ENCODE results near the gene ZNF775.

ZNF775 gene

DNA sequence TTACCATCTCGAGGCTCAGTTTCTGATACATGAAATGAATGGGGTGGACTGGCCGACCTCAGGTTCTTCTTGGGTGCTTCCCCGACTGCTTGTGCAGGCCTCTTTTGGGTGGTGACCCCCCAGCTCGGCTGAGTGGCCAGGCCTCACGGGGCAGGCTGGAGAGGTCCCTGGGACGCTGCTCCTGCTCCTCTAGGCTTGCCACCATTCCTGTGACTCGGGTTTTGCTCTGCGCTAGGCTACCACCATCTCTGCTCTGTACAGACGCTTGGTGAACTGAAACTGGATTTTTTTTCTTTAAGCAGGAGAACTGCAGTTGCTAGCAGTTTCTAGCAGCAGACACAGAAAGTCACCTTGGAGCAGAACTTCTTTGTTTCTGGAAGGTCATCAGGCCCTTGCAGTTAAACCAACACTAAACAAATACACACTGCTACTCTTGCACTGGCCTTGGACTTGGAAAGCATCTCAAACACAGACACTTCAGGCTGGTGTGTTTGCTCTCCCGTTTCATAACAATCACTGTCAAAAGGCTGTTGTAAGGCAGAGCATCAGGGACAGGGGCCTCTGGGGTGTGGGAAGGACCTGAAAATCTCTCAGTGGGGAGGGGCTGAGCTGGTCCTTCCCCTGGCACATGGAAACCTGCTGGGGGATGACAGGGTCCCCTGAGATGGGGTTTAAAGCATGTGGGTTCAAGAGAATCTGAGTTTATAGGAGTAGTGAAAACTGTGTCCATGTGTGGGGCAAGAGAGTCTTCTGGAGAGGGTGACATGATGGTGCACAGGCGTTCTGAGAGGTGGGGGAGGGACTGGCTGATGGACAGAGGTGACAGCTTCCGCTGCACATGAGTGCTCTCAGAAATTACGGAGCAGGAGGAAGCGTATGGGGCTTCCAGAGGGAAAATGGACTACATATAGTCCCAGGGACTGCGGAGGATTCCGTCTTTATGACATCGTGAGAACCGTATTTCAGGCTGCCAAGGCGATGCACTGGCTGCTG is 36.3 kb downstream of the ZNF775 start:
- DNase-seq = no peak

GRCh38 chr7:150417239-150417638 is 38.1 kb downstream of the ZNF775 start:
- DNase-seq = no peak

DNA sequence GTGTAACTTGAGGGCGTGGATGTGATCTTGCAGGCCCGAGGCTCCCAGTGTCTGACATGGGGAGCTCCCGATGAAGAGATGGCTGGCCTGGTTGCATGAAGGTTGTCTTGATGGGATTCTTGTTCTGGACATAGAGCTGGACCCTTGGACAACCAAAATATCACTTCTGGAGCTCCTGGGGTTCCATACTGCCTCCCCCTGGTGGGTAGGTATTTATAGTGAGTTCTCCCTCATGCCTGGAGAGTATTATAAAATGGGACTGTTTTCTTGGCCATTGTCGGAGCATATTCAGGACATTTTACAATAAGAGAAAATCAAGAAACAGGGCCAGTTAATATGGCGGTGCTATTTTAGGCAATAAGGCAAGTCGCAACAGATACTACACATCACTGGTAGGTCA is 38.7 kb downstream of the ZNF775 start:
- no peak for DNase-seq

DNA sequence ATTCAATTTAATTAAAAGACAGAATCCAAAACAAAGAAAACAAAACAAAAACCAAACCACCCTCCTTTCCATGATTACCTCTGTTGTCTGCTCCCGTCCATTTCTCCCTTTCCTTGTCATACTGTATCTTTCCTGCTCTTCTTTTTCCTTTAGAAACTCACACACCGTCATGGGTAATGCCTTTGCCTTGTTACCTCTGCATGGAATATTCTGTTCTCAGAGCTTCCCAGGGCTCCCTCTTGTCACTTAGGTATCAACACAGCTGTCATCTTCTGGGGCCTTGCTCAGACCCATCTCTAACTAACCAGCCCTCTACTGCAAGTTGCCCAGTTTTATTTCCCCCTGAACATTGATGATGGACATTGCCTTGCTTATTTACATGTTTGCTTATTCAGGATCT is 41.1 kb downstream of the ZNF775 start:
- no peak for DNase-seq

DNA sequence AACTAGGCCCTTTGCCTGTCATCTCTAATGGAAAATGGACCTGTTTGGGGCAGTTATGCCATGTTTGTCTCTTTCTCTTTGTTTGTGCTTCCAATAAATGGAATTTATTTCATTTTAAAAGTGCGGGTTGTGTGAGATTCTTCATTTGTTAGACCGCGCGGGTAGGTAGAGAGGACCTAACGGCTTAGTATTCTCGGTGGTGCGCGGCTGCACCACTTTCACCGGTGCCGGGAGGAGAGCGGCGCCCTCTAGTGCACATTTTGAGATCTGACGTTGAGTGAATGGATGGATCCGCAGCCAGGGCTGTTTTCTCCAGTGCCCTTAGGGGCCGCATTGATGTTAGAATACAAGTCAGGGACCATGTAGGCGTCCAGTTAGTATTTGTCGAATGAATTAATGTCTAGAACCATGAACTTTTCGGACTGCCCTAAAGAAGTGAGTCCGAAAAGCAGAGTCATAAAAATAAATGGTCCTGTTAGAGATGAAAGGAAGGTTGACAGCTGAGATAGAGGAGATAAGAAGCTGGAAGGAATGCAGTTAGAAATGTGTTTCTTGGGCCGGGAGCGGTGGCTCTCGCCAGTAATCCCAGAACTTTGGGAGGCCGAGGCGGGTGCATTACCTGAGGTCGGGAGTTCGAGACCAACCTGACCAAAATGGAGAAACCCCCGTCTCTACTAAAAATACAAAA is 42.0 kb downstream of the ZNF775 start:
- peak; percentile 14 for DNase-seq

- no peak for DNase-seq
Observed at GRCh38 chr7:150421831-150422230, 42.7 kb downstream of the ZNF775 start.

DNA sequence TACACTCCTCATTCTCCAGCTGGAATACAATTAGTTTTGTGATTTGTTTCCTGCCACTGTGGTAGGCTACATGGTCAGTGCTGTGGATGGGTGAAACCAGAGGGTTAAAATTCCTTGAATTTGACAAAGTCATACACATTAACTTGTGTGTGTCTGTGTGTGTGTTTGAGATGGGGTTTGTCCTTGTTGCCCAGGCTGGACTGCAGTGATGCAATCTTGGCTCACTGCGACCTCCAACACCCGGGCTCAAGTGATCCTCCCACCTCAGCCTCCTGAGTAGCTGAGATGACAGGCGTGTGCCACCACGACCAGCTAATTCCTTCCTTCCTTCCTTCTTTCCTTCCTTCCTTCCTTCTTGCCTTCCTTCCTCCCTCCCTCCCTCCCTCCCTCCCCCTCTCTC is 46.5 kb downstream of the ZNF775 start:
- no peak for DNase-seq

DNA sequence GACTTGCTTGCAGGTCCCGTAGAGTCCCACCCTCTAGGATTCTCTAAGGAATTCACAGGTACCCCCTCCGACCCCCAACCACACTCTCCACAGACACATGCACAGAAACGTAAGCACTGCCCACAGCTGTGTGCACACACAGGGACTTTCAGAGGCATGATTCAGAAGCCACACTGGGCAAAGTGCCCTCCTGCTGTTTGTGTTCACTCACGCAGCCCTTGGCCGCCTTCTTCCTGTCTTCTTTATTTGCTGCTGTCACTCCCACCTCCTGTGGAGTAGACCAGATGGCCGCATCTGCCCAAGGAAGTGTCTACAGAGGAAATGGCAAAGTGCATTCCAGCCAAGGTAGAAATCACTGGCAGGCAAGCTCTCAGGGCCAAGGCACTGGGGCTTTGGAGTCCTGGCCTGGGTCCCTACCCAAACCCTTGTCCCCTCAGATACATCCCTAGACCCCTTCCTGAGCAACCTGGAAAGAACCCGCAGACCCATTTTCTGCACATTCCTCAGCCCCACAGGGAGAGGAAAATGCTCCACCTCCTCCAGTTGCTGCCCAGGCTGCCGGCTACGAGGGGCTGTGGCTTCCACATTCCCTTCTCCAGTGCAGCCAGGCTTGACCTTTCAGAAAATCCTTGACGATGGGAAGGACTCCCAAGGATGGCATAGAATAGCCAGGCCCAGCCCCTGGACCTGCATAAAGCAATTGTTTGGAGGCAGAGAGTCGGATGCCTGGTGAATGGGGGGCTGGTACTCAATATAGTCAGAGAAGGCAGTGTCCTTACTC is 49.7 kb downstream of the ZNF775 start:
- DNase-seq = no peak

- DNase-seq = no peak
Observed at GRCh38 chr7:150429699-150430098, 50.6 kb downstream of the ZNF775 start.

DNA sequence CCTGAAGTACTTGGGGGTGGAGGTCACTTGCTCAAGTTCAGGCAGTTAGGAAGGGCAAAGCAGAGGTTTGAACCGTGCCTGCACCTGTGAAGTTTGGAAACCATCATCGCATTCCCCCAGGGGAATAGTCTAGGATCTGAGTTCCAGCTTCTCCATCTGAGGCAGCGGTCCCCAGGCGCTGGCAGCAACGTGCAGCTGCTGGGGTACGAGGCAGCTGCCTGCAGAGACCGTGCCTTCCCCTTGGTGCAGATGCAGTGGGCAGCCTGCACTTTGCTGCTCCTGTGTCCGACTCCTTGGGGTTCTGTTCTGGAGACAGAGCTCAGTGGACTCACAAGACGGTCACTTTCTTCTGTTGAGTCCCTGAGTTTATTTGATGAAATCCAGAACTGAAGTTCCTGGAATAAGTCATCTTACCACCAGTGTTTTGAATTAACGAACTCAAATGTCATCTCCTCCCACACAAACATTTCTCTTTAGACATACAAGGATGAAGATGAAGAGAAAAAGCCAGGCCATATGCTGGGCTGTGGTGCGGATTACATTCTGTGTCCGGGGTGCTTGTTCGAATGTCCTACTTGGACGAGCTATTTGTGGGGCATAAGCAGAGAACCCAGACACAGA is 51.4 kb downstream of the ZNF775 start:
- no peak for DNase-seq

DNA sequence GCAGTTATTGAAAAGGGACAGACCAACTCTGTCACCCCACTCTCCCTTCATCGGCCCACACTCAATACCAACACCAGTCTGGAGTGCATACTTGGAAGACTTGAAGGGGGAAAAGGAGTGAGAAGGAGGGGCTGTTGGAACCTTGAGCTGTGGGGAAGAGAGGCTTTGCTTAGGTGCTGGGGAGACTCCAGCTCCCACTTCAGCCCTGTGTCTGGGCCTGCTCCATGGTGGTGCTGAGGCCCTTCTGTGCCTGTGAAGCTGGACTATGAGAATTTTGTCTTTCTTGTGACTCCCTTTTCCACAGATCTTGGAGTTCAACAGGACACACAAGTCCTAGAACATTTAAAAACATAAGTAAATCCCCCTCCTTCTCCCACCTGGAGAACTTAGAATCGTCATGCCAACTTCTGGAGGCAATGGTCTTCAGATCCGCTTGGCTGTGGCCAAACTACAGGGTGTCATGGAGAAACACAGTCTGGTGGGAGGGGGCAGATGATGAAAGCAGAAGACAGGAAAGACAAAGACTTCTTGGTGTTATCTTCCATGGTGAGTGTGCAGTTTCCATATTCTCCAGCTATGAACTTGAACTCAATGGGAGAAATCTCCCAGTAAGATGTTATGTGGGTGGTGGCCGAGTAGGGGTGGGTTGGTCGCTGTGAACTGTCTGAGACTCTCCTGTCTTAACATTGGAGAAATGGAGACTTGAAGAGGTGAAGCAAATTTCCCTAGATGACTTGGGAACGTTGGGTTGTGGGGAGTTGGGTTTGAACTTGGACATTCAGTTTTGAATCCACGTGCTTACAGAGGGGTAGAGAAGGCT is 52.9 kb downstream of the ZNF775 start:
- no peak for DNase-seq

DNA sequence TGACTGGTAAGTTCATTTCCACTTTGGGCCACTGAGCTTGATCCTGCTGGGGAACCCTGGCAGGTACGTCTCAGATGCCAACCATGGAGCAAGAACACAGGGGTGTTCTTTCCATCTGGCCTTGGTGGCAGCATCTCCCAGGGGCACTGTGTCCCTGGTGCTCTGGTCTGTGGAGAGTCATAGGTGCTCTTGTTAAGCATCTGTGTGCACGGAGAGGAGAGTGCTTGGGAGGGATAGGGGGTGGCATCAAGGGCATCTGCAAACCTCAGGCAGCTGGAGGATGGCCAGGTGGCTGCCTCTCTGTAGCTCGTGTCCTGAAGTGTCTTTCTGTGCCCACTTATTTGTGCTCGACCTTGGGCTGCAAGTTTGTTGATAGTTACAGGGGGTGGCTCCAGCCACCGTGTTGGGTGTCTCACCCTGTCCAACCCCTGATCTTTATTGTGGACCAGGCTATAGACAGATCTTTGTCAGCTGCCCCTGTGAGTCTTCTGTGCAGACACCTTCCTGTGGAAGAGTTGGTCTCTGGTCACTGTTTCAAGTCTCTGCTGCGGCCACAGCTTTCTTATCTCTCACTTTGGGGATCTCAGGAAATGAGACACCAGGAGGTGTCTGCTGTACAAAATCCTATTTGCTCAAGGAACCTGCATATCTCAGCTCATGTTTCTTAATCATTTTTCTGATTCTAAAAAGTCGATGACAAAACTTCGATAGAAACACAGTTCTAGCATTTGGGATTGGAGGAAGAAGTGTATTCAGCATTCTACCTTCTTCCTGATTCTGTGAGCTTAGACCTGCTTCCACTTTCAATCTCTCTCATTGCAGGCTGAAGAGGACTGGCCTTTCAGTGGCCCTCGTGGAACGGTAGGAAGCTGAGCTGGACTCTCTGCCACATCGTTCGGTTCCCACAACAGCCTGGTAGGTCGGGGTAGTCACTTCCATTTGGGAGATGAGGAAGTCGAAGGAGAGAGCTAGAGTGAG is 54.1 kb downstream of the ZNF775 start:
- no peak for DNase-seq

DNA sequence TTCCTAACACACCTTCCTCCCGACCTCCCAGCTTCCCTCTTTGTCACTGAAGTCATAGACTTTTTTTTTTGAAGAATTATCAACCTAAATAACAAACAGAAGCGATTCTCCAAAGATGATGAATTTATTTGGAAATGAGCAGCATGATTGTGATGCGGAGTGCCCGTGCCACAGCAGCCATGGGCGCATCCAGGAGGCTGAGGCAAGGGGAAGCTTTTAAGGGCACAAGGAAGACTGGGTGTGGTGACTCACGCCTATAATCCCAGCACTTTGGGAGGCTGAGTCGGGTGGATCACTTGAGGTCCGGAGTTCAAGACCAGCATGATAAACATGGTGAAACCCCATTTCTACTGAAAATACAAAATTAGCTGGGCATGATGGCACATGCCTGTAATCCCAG is 55.1 kb downstream of the ZNF775 start:
- DNase-seq = no peak

GRCh38 chr7:150435047-150435389 is 55.9 kb downstream of the ZNF775 start:
- no peak for DNase-seq

DNA sequence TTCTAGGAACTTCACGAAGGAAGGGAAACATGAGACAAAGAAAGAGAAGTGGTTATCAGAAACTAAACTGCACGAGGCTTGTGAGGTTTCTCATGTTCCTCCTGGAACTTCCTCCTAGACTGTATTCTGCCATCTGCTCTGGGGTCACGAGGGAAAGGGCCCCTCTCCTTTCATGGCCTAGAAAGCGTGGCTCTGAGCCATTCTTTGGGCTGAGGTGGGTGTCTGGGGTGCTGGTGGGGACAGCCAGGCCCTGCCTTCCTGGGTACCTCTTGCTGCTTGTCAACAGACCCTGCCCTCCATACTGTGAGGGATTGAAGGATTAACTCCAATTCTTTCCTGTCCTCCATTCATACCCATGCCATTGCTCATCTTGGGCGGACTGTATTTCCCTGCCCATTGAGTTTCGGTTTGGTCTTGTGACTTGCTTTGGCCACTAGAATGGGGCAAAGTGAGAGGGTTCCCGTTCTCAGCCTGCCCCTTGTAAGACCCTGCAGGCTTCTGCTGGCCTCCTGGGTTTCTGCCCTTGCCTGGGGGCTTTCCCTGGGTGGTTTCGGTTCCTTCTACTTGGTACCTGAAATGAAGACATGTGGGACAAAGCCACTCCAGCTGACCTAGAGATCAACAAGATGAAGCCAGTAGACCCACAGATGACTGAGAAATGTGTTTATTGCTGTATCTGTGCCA is 56.4 kb downstream of the ZNF775 start:
- no peak for DNase-seq

- no peak for DNase-seq
Observed at GRCh38 chr7:150439967-150440366, 60.8 kb downstream of the ZNF775 start.

- no peak for DNase-seq
Observed at GRCh38 chr7:150441524-150441923, 62.4 kb downstream of the ZNF775 start.

DNA sequence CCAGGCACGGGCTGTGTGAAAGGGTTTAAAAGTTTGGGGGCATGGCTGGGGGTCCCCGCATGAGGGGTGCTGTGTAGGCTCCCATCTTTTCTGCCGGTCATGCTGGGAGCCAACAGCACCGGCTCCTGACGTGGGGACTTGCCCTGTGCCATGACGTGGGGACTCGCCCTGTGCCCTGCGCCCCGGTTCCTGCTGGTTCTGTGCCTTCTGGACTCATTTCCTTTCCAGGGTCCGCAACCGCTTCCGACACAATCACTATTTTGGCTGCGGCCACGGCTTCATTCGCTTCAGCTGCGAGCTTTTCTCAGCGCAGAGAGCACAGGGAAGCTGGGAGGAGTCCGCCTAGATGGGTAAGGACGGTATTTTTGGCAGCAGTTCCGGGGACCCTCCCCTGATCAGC is 63.7 kb downstream of the ZNF775 start:
- no peak for DNase-seq

GRCh38 chr7:150443793-150444540 is 64.8 kb downstream of the ZNF775 start:
- no peak for DNase-seq

Measured in NCI-H1436 treated with DMSO at 0.1 percent for 48 hours (cell line).